HG03196 (cell line): ENCODE measurements around the gene WASHC4.

ENCODE experiments used
- ATAC-seq: cut with Tn5 transposase; IDR thresholded peaks from one replicate; pipeline ENCODE4 v1.9.1; 2021; ENCODE audit not compliant: unreplicated experiment

The WASHC4 gene

DNA sequence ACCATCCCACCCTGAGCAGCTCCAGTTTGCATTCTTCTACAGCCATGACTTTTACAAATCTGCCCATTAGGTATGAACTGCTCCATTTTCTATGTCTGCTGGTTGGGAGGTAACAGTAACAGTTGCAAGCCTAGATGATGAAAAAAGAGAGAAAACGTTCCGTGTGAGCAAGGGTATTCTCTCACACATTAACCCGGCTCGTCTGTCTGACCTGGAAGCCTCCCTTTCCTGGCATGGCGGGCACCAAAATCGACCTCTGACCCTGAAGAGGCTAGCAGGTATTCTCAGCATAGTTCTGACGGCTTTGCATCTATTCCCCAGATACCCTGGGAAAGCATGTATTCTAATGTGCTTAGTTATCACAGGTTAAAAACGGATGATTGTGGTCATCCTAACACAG lies 96.6 kb downstream of the WASHC4 start:
- no peak for ATAC-seq

DNA sequence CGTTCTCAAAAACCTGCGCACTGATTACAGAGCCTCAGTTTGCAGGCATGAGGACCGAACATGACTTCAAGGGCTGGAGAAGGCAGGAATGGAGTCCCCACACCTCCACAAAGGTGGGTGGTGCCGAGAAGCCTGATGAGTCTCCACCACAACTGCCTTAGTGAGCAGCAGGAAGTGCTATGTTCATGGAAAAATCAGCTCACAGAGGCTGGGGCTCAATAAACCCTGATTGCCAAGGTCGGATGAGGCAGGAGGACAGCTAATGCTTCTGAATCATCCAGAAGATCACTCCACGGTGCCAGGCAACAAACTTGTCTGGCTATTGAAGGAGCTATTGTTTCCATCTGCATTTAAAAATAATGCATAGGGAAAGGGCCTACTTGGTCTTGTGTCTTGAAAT lies 97.4 kb downstream of the WASHC4 start:
- no peak for ATAC-seq

DNA sequence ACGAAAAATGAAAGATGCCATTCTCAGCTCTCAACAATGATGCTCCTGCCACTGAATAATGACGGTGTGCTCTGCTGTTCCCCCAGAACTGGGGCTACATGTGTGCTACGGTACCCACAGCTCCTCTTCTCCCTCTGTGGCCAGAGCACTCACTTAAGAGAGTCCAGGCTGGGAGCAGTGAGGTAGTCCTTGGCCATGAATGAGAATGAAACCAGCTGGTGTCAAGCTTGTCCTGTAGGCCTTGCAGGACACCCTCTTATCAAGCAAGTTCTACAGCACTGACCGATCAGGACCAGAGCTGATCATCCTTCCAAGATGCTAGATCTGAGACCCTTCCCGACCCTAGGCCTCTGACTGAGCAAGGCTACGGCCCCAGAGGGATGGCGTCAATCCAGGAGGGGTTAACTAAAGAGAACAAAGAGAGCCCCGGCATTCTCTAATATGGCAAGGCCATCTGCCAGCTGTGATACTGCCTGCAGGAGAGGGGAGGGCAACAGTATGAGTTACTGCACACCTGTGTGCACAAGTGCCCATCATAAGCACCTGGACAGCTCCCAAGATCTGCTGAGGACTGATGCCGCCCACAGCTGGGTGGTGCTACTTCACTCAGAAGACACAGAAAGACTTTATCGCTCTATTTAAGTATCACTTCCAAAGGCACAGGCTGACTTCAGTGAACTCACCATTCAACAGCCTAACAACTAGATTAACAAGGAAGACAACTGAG lies 98.0 kb downstream of the WASHC4 start:
- no peak for ATAC-seq

DNA sequence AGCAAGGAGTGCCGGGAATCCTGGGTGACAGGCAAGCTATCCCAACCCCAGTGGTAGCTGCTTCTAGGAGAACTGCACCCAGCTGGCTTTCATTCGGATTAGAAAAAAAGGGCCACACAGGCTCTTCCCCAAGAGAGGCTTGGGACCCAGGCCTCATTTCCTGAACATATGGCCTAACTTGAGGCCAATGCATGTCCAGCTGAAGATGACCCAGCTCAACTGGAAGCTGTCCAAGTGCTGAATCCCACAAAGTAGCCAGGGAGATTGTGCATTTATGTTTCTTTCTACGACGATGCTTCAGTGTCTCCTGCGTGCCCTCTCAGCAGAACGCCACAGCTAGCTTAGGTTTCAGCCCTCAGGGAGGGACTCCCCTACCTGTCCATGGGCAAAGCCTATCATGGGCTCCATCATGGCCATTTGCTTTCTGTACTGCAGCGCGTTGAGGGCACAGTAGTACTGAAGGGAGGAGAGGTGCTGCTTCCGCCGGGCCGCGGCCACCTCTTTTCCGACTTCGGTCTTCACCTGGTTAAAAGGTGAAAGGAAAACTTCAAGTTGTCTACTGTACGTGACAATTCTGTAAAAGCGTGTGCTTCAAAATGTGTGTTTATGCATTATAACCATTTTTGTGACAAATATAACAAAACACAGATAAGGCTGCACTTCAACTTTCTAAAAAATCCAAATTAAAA lies 99.3 kb downstream of the WASHC4 start:
- no peak for ATAC-seq

DNA sequence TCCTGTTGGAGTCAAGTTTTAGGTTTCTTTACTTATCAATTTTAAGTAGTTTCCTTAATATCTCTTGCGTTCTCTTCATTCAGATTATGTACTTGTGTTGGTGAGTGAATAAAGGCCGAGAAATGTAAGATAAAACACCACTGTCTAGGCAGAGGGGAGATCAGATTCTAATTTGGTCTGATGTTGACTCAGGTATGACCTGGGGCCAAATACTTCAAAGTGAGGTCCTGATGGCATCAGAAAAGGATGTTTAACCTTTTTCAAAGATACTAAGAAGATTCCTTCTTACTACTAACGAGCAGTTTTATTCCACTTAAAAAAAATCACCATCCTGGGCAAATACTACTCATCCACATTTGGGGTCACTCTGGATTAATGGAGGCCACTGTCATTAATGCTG lies 101.6 kb downstream of the WASHC4 start:
- ATAC-seq = no peak

DNA sequence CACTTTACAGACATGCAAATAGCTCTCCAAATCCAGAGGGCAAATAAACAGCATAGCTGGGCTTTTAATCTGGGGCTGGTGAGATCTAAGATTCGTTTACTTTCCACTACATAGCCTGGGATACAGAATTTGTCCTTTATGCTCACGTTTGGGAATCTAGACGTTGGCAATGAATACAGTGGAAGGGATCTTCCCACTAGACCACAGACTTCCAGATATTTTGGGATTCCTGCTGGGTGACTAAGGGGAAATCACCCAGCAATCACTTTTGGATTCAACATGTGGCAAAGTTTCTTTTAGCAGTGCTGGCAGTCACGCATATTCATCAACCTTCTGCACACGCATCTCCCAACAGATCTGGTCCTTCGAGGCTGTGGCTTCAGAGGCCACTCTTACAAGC lies 104.9 kb downstream of the WASHC4 start:
- no peak for ATAC-seq

DNA sequence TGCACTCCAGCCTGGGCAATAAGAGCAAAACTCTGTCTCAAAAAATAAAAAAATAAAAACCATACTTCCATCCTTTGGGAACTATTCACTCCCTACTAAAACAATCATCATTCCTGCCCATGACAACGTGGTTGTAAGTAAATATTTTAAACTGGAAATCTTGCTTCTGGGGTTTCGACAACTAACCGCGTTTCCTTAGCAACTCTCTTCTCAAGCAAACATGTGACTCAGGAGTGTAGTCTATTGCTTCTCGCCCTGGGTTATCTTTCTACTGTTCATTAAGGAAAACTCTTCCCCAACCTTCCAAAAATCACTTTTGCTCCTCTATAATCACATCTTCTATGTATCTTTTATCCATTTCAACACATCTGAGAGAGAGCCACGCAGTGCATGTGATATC lies 106.6 kb downstream of the WASHC4 start:
- ATAC-seq = no peak

DNA sequence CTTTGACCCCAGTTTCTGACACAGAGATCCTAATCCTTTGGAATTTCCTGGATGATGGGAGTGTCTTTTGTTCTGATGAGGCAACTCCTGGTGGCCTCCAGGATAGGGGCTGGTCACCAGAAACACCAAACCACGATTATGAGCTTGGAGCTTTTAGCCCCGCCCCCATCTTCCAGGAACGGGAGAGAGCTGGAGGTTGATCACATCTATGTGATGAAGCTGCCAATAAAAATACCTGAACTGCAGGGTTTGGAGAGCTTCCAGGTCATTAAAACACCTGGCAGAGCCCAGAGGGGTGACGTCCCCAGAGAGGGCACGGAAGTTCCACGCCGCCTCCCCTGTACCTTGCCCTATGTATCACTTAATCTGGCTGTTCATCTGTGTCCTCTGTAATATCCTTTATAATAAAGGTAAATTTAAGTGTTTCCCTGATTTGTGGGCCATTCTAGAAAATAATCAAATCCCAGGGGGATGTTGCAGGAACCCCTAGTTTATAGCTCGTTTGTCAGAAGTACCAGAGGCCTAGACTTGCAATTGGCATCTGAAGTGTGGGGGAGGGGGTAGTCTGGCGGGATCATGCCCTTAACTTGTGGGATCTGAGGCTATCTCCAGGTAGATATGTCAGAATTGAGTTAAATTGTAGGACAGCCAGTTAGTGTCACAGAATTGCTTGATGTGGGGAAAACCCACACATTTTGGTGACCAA lies 107.3 kb downstream of the WASHC4 start:
- ATAC-seq = no peak

DNA sequence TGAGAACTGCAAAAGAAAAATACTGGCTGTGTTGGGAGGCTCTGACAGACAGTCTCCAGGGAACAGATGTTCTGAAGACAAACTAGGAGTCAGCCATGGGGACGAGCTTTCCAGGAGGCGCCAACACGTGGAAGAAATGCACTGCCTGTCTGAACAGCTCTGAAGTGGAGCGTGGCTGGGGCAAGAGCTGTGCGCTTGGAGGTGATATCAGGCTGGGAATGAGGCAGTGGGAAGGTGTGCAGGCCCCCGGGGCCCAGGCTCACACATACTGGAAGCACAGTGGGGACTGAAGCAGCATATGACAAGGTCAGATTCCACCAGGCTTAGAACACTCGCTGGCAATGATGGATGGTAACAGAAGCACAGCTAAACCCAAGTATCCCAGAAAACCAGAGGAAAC lies 110.9 kb downstream of the WASHC4 start:
- no peak for ATAC-seq
